Astrocyte (in vitro differentiated cells and primary cell): ENCODE measurements around the gene SOX3. TPM values are rescaled to one million over a fixed set of nuclear protein-coding genes. Genes with fewer than 3 reads are reported as not detected.
A peak's percentile ranks its signal among the peaks of the same experiment; 100 is the strongest.

Source experiments
- DNase-seq: peaks from one replicate; pipeline ENCODE4 v3.0.0-alpha.2; 2010; ENCODE audit warnings: low read depth
- FAIRE-seq: peaks from 2 replicates; lab custom pipeline; 2011; peaks lifted over from hg19 to GRCh38; lab: Jason Lieb, UNC
- H2AFZ ChIP-seq: 2 replicates; pipeline ENCODE4 v1.6.0; 2012; ENCODE audit warnings: low read depth, low read length, inconsistent platforms
- H3K27ac ChIP-seq: 2 replicates; pipeline ENCODE4 v1.5.1; 2011; ENCODE audit warnings: low read depth, low read length, inconsistent platforms
- H3K27me3 ChIP-seq: 2 replicates; pipeline ENCODE4 v1.6.0; 2011; ENCODE audit warnings: low read length, inconsistent platforms; ENCODE audit not compliant: insufficient read depth
- H3K36me3 ChIP-seq: 2 replicates; pipeline ENCODE4 v1.5.1; 2011; ENCODE audit warnings: low read length, inconsistent platforms; ENCODE audit not compliant: insufficient read depth
- H3K4me1 ChIP-seq: 2 replicates; pipeline ENCODE4 v1.5.1; 2011; ENCODE audit warnings: low read length, inconsistent platforms; ENCODE audit not compliant: insufficient read depth
- H3K4me2 ChIP-seq: 2 replicates; pipeline ENCODE4 v1.6.0; 2012; ENCODE audit warnings: low read length, inconsistent platforms
- H3K4me3 ChIP-seq: 2 replicates; pipeline ENCODE4 v1.5.1; 2011; ENCODE audit warnings: low read depth, mild to moderate bottlenecking, low read length, inconsistent platforms; ENCODE audit not compliant: insufficient read depth
- H3K79me2 ChIP-seq: 2 replicates; pipeline ENCODE4 v1.6.0; 2012; ENCODE audit warnings: mild to moderate bottlenecking, low read length, inconsistent platforms; ENCODE audit not compliant: insufficient read depth
- H3K9ac ChIP-seq: 2 replicates; pipeline ENCODE4 v1.6.0; 2012; ENCODE audit warnings: mild to moderate bottlenecking, low read length, inconsistent platforms
- H3K9me3 ChIP-seq: 2 replicates; pipeline ENCODE4 v1.5.1; 2012; ENCODE audit warnings: low read depth, mild to moderate bottlenecking, low read length, inconsistent platforms; ENCODE audit not compliant: insufficient read depth
- H4K20me1 ChIP-seq: 2 replicates; pipeline ENCODE4 v1.6.0; 2012; ENCODE audit warnings: low read length, inconsistent platforms; ENCODE audit not compliant: insufficient read depth
- H3K27ac Mint-ChIP-seq: one replicate; pipeline ENCODE4 v1.8.0; 2021; ENCODE audit warnings: mild to moderate bottlenecking, mixed read lengths; ENCODE audit not compliant: unreplicated experiment
- H3K27me3 Mint-ChIP-seq: one replicate; pipeline ENCODE4 v1.8.0; 2021; ENCODE audit warnings: low read depth, mixed read lengths; ENCODE audit not compliant: unreplicated experiment
- H3K36me3 Mint-ChIP-seq: one replicate; pipeline ENCODE4 v1.8.0; 2021; ENCODE audit warnings: low read depth, mixed read lengths; ENCODE audit not compliant: unreplicated experiment
- H3K4me1 Mint-ChIP-seq: one replicate; pipeline ENCODE4 v1.8.0; 2021; ENCODE audit warnings: low read depth, mixed read lengths; ENCODE audit not compliant: unreplicated experiment
- H3K4me3 Mint-ChIP-seq: one replicate; pipeline ENCODE4 v1.8.0; 2021; ENCODE audit warnings: mild to moderate bottlenecking, moderate library complexity, mixed read lengths; ENCODE audit not compliant: unreplicated experiment
- H3K9me3 Mint-ChIP-seq: one replicate; pipeline ENCODE4 v1.8.0; 2021; ENCODE audit warnings: mild to moderate bottlenecking, mixed read lengths; ENCODE audit not compliant: unreplicated experiment
- CTCF ChIP-seq: IDR thresholded peaks from 2 replicates; pipeline ENCODE4 v1.5.1; 2011; ENCODE audit warnings: low read depth, mild to moderate bottlenecking, inconsistent platforms, low read length, moderate library complexity; ENCODE audit not compliant: insufficient read depth
- EZH2 ChIP-seq: IDR thresholded peaks from 2 replicates; pipeline ENCODE4 v1.6.1; 2012; ENCODE audit warnings: mild to moderate bottlenecking, low read length, inconsistent platforms; ENCODE audit not compliant: insufficient read depth
- total RNA-seq: library from RNA; stranded (reverse); gene quantifications from 2 replicates; pipeline ENCODE4 v1.2.1, GENCODE V29; 2021

Gene SOX3
- total RNA-seq, 1 donor from 2014 or later: 0.98 TPM

GRCh38 chrX:140503714-140504351, 1.0 kb downstream of the SOX3 start:
- H3K27me3 Mint-ChIP-seq: peaks cover 43% of the 10 kb centered on the region
- Histone ChIP-seq H3K4me1 (no peaks in the 10 kb centered on the region), H3K36me3 (no peaks in the 10 kb centered on the region), H2AFZ (peak overlapping the region; percentile 63), H3K4me2 (peak overlapping the region; percentile 76), H3K27ac (no peak overlapping the region), H3K79me2 (no peaks in the 10 kb centered on the region), H4K20me1 (no peaks in the 10 kb centered on the region), H3K9me3 (no peaks in the 10 kb centered on the region), H3K4me3 (peak overlapping the region; percentile 17), H3K9ac (no peak overlapping the region), H3K27me3 (peaks cover 52% of the 10 kb centered on the region)
- no peak for FAIRE-seq
- no peak overlapping the region for H3K27ac Mint-ChIP-seq
- peaks cover 1% of the 10 kb centered on the region for H3K4me1 Mint-ChIP-seq
- H3K9me3 Mint-ChIP-seq: no peaks in the 10 kb centered on the region
- H3K36me3 Mint-ChIP-seq: no peaks in the 10 kb centered on the region
- TF ChIP-seq CTCF (no peak), EZH2 (no peak)
- DNase-seq: peak; percentile 6
- no peak overlapping the region for H3K4me3 Mint-ChIP-seq

DNA sequence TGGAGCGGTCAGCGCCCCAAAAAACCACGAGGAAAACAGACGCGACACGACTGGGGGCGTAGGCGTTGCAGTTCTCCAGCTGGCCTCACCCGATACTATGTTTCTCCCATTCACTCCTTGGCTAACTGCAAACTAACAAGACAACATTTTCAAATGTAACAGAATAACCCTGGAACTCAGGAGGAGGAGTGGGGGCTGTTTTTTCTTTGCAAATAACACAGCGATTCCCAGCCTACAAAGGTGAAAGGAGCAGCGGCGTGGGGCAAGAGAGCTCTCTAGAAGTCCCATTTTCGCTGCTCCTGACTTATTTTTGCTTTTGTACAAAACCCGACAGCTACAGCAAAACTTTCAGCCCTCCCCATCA, 1.6 kb downstream of the SOX3 start:
- H3K4me3 Mint-ChIP-seq: peak overlapping the region; percentile 80
- Histone ChIP-seq H3K9ac (no peak overlapping the region), H2AFZ (no peak overlapping the region), H3K4me2 (peak overlapping the region; percentile 76), H4K20me1 (no peaks in the 10 kb centered on the region), H3K9me3 (no peaks in the 10 kb centered on the region), H3K27ac (no peak overlapping the region), H3K79me2 (no peaks in the 10 kb centered on the region), H3K27me3 (peaks cover 55% of the 10 kb centered on the region), H3K4me3 (peak overlapping the region; percentile 17), H3K4me1 (no peaks in the 10 kb centered on the region), H3K36me3 (no peaks in the 10 kb centered on the region)
- no peak for FAIRE-seq
- no peaks in the 10 kb centered on the region for H3K36me3 Mint-ChIP-seq
- H3K4me1 Mint-ChIP-seq: peaks cover 1% of the 10 kb centered on the region
- H3K27ac Mint-ChIP-seq: no peak overlapping the region
- TF ChIP-seq CTCF: no peak
- no peak for TF ChIP-seq EZH2
- peaks cover 45% of the 10 kb centered on the region for H3K27me3 Mint-ChIP-seq
- H3K9me3 Mint-ChIP-seq: no peaks in the 10 kb centered on the region
- DNase-seq: no peak

DNA sequence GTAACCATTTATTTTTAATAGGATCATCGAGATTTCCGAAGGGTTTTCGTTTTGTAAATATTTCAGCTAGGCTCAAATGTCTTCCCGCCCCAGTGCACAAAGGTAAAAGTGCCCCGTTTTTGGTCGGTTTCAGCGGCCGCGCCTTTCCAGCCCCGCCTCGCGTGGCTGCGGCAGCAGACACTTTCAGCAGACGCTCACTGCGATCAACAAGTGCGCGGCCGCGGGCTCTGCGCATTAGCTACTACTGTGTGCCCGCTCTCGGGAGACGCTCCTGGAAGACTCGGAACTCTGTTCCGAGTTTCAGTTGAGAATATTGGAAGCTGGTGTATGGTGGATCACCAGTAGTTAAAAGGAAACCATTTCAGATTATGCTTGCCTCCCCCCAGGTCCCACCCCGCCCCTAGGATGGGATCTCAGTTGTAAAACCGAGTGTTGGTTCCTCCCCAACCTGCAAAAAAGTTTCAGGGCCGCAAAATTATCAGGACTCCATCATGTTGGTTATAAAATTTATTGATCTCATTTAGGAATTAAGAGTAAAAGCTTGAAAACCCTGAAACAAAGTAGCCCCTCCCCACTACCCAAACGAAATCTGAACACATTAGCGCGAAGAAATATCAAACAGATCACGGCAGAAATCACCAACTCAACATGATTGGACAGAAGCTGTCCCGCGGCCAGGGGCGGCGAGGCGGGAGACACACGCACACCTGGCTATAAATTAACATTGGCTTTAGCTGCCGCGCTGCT, 2.2 kb downstream of the SOX3 start:
- H3K4me3 ChIP-seq: peak overlapping the region; percentile 17
- no peak for DNase-seq

More for the DNA sequence above, 2.2 kb downstream of the SOX3 start:
- Histone ChIP-seq H3K79me2 (no peaks in the 10 kb centered on the region), H3K27ac (no peak overlapping the region), H3K9me3 (no peaks in the 10 kb centered on the region), H3K4me2 (peak overlapping the region; percentile 76), H3K9ac (no peak overlapping the region), H4K20me1 (no peaks in the 10 kb centered on the region), H3K27me3 (peaks cover 53% of the 10 kb centered on the region), H3K4me1 (no peaks in the 10 kb centered on the region), H3K36me3 (no peaks in the 10 kb centered on the region), H2AFZ (no peak overlapping the region)
- Mint-ChIP-seq H3K27ac (peak overlapping the region; percentile 55), H3K4me3 (peak overlapping the region; percentile 80), H3K27me3 (peaks cover 48% of the 10 kb centered on the region), H3K36me3 (no peaks in the 10 kb centered on the region), H3K9me3 (no peaks in the 10 kb centered on the region), H3K4me1 (peaks cover 1% of the 10 kb centered on the region)
- TF ChIP-seq EZH2 (peak; percentile 5), CTCF (no peak)
- no peak for FAIRE-seq
